Endothelial cell (in vitro differentiated cells): ENCODE measurements around the gene MTMR12. TPM values are rescaled to one million over a fixed set of nuclear protein-coding genes. Genes with fewer than 3 reads are reported as not detected.
A peak's percentile ranks its signal among the peaks of the same experiment; 100 is the strongest.

ENCODE experiments used
- DNase-seq: peaks from one replicate; pipeline ENCODE4 v3.0.0; 2021; ENCODE audit warnings: low spot score
- H3K27ac Mint-ChIP-seq: one replicate; pipeline ENCODE4 v1.8.0; 2021; ENCODE audit warnings: mixed read lengths, inconsistent platforms; ENCODE audit not compliant: unreplicated experiment
- H3K27me3 Mint-ChIP-seq: one replicate; pipeline ENCODE4 v1.8.0; 2021; ENCODE audit warnings: mild to moderate bottlenecking, moderate library complexity, mixed read lengths, inconsistent platforms; ENCODE audit not compliant: unreplicated experiment
- H3K36me3 Mint-ChIP-seq: one replicate; pipeline ENCODE4 v1.8.0; 2021; ENCODE audit warnings: mild to moderate bottlenecking, low read depth, mixed read lengths, inconsistent platforms; ENCODE audit not compliant: unreplicated experiment
- H3K4me1 Mint-ChIP-seq: one replicate; pipeline ENCODE4 v1.8.0; 2021; ENCODE audit warnings: mild to moderate bottlenecking, mixed read lengths, inconsistent platforms; ENCODE audit not compliant: unreplicated experiment
- H3K4me3 Mint-ChIP-seq: one replicate; pipeline ENCODE4 v1.8.0; 2021; ENCODE audit warnings: mild to moderate bottlenecking, mixed read lengths, inconsistent platforms; ENCODE audit not compliant: unreplicated experiment
- H3K9me3 Mint-ChIP-seq: one replicate; pipeline ENCODE4 v1.8.0; 2021; ENCODE audit warnings: mixed read lengths, inconsistent platforms; ENCODE audit not compliant: unreplicated experiment
- CTCF ChIP-seq: fragments of 200-600 bp; sonication (generic); IDR thresholded peaks from one replicate; pipeline ENCODE4 v1.5.0; 2021; ENCODE audit warnings: antibody characterized with exemption; ENCODE audit not compliant: unreplicated experiment
- total RNA-seq: library from RNA; stranded (reverse); fragmentation: NEBNext Ultra II Directional; extraction: Animal tissue kit (Norgen Biotek cat#: 25700); gene quantifications from one replicate; pipeline ENCODE4 v1.2.1, GENCODE V29; 2021; ENCODE audit not compliant: unreplicated experiment

MTMR12 gene
- total RNA-seq, 1 donor from 2014 or later: 39.4 TPM

- Mint-ChIP-seq H3K36me3 (peaks cover 48% of the 10 kb centered on the region), H3K27ac (peak overlapping the region; percentile 51), H3K4me1 (peaks cover 18% of the 10 kb centered on the region), H3K9me3 (no peaks in the 10 kb centered on the region), H3K4me3 (peak overlapping the region; percentile 1), H3K27me3 (peaks cover 2% of the 10 kb centered on the region)
- no peak for TF ChIP-seq CTCF
- DNase-seq: no peak
Measured at GRCh38 chr5:32249668-32250067, 63.1 kb downstream of the MTMR12 start.

- DNase-seq: no peak
- no peak overlapping the region for H3K4me3 Mint-ChIP-seq
- peaks cover 5% of the 10 kb centered on the region for H3K4me1 Mint-ChIP-seq
- H3K27me3 Mint-ChIP-seq: peaks cover 4% of the 10 kb centered on the region
- peaks cover 58% of the 10 kb centered on the region for H3K36me3 Mint-ChIP-seq
- no peaks in the 10 kb centered on the region for H3K9me3 Mint-ChIP-seq
- TF ChIP-seq CTCF: no peak
- no peak overlapping the region for H3K27ac Mint-ChIP-seq
Measured at GRCh38 chr5:32245742-32246141, 67.0 kb downstream of the MTMR12 start.

- no peak for DNase-seq
- Mint-ChIP-seq H3K27ac (no peak overlapping the region), H3K4me1 (peaks cover 5% of the 10 kb centered on the region), H3K9me3 (no peaks in the 10 kb centered on the region), H3K36me3 (peaks cover 54% of the 10 kb centered on the region), H3K27me3 (peaks cover 4% of the 10 kb centered on the region), H3K4me3 (no peak overlapping the region)
- no peak for TF ChIP-seq CTCF
Measured at GRCh38 chr5:32244017-32244416, 68.7 kb downstream of the MTMR12 start.

- no peaks in the 10 kb centered on the region for H3K9me3 Mint-ChIP-seq
- no peak overlapping the region for H3K27ac Mint-ChIP-seq
- H3K36me3 Mint-ChIP-seq: peaks cover 47% of the 10 kb centered on the region
- DNase-seq: no peak
- H3K4me3 Mint-ChIP-seq: no peak overlapping the region
- no peak for TF ChIP-seq CTCF
- H3K4me1 Mint-ChIP-seq: no peaks in the 10 kb centered on the region
- H3K27me3 Mint-ChIP-seq: peaks cover 4% of the 10 kb centered on the region
Measured at GRCh38 chr5:32241034-32241783, 71.5 kb downstream of the MTMR12 start.

- H3K36me3 Mint-ChIP-seq: peaks cover 52% of the 10 kb centered on the region
- no peak overlapping the region for H3K27ac Mint-ChIP-seq
- H3K4me1 Mint-ChIP-seq: no peaks in the 10 kb centered on the region
- DNase-seq: no peak
- H3K4me3 Mint-ChIP-seq: peak overlapping the region; percentile 63
- no peaks in the 10 kb centered on the region for H3K9me3 Mint-ChIP-seq
- TF ChIP-seq CTCF: no peak
- peaks cover 4% of the 10 kb centered on the region for H3K27me3 Mint-ChIP-seq
Measured at GRCh38 chr5:32239385-32239784, 73.4 kb downstream of the MTMR12 start.
